GM21526 (cell line): ENCODE data around the gene DOK4.

Experiments
- ATAC-seq: cut with Tn5 transposase; IDR thresholded peaks from one replicate; pipeline ENCODE4 v1.9.1; 2021; ENCODE audit warnings: moderate library complexity; ENCODE audit not compliant: unreplicated experiment, low FRiP score

Gene DOK4

DNA sequence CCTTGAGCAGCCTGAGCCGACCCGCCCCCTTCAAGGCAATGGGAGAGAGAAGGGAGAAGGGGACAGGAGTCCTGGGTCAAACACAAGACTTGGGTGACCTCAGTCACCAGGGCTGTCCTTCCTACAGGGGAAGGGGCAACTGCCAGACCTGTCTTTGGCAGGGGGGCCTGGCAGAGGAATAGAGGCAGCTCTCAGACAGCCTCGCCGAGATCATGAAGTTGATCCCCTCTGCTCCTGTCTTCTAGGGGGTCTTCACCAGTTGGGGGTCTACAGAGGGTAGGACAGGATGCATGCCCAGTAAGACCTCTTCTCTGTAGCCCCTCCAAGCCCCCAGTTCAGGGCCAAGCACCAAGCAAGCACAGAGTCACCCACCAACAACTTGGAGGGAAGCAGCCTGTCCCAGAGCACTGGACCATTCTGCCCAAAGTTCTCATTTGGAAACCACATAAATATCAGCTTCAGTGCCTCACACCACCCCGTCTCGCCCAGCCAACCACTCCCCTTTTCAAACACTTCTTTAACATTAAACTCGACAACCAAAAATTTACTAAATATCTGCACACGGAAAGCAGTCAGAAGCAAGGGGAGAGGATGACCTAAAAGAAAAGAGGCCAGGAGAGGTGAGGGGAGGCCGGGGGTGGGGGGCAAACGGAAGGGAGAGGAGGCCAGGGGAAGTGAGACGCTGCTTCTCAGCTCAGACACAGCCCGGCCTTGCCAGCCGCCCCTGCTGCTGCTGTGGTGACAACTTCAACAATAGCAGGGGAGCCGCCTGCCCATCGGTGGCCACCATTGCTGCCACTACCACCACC is 7.7 kb downstream of the DOK4 start:
- no peak for ATAC-seq

DNA sequence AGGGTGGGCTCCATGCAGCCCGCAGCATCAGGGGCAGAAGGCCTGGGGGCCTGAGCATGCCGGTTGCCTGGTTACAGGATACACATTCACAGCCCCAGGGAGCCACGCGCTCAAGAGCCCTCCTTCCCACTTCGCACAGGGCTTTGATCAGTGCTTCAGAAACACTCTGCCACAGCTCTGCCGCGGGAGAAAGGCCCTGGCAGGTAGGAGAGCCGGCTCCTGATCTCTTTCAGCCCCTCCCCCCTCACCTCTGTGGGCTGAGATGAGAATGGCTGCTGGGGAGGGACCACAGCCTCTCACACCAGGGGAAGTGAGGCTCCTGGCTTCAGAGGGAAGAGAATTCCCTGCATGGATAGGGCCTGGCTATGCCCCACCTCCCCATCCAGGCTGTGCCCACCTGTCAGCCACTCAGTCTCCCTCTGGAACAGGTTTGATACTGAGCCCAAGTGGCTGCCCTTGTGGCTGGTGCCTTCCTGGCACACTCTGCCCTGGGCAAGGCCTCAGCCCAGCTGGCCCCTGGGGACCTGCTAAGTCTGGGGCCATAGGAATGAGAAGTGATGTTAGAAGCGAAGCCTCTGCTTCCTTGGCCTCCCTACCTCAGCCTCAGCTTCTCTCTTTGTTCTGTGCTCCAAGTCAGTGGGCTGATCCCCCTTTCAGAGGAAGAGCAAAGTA is 8.6 kb downstream of the DOK4 start:
- no peak for ATAC-seq

DNA sequence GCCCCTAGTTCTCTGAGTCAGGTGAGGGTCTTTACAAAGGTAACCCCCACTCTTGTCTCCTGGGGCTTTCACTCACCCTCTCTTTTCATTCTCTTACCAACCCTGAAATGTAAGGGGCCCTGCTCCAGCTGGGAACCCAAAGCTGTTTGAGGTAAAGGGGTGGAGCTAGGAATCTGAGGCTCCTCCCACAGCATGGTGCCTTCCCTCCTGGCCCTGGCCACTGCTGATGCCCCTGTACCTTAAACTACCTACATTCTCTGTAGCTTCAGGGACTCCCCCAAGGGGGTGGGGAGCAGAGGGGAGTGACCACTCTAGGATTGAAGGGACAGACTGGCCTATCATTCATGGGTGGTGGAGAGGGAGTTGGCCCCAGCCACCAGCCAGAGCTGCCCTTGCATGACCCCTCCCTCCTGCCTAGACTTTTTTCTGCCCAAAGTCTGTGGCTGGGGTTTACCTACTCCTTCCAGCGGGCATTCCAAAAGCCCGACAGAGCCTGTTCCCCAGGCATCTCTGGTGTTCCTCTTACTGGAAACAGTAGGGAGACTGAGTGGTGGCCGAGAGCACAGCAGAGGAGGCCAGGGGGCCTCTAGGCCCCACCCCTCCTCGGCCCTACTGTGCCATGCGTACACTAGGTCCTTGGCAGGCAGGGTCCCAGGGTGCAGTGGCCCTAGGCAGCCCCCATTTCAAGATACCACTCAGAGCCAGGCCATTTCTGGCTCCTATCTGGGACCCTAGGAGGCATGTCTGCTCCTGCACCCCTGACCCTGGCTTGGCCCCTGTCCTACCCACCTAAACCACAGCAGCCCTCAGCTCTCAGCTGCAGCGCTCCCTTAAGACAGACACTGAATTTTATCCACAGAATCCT is 9.5 kb downstream of the DOK4 start:
- ATAC-seq: no peak

DNA sequence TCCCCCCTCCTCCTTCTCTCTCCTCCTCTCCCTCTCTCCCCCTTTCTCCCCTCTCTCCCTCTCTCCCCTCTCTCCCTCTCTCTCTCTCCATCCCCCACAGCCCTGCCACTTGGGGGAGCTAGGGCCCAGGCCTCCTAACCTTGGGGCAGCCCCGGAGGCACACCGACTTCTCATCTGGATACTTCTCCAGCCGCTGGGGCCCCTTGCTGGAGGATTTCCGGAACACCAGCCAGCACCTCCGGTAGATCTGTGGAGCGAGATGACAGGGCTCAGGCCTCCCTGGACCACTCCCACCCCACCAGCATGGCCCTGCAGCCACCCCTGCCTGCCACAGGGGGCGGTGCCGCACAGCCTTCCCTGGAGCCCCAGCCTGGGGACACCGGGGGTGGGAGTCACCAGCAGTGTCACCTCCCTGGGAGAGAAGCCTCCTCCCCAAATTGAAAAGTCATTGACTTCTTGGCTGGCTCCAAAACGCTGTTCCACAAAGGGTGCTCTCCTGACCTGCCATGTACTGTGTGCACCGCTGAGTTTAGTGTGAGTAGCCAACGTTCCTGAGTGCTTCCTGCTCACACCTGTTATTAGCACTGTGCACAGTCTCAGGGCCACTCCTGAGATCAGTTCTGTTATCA is 10.5 kb downstream of the DOK4 start:
- ATAC-seq: peak; percentile 81

DNA sequence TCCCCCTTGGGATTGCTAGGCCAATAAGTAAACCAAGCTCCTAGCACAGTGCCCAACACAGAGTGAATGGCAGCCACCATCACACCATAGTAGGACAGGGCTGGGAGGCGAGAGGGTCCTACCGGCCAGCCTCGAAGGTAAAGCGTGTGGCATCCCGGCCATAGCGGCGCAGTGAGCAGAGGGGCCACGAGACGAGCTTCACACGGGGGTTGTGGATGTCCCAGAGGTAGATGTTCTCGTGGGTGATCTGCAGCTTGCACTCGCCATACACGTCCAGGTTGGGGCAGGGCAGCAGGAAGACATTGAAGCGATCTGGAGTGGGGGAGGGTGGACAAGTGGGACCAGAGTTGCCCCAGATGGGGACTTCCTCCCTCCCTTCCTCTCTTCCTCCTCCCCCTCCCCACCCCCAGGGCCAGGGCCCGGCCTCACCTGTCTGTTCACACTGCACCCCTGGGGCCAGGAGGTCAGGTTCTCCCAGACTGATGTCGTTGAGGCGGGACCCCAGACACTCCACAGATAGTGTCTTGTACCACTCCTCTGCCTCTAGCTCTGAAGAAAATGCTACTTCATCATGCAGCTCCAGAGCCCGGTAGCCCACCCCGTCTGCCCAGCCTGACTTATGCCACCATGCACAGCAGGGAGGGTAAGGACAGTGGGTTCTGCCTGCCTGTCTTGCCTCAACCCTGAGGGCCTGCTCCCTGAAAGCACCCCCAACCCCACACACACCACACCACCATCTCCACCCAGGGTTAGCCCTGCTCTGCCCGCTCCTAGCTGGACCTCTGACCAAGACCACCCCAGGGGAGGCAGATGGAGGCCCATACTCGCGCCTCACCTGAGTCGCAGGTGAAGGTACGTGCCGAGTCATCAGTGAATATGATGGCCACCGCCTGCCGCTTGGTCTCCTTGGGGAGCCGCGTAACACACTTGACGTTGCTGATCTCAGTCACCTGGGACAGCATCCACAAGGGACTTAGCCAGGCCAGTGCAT is 11.3 kb downstream of the DOK4 start:
- no peak for ATAC-seq

DNA sequence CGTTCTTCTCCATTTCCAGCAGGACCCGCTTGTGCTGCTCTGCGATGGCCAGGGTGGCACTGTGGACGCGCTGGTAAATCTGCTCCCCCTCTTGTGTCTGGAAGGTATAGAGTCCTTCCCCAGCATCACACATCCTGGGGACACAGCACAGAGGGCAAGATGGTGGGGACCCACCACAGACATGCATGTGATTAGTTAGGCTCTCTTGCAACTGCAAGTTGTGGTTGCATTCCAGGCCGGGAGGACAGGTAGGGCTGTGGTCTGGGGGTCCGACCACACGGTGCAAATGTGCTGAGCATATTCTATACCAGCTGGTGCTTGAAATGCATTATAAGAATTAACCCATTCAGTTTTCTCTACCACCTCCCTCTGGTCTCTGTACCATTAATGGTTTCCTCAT is 12.4 kb downstream of the DOK4 start:
- no peak for ATAC-seq

DNA sequence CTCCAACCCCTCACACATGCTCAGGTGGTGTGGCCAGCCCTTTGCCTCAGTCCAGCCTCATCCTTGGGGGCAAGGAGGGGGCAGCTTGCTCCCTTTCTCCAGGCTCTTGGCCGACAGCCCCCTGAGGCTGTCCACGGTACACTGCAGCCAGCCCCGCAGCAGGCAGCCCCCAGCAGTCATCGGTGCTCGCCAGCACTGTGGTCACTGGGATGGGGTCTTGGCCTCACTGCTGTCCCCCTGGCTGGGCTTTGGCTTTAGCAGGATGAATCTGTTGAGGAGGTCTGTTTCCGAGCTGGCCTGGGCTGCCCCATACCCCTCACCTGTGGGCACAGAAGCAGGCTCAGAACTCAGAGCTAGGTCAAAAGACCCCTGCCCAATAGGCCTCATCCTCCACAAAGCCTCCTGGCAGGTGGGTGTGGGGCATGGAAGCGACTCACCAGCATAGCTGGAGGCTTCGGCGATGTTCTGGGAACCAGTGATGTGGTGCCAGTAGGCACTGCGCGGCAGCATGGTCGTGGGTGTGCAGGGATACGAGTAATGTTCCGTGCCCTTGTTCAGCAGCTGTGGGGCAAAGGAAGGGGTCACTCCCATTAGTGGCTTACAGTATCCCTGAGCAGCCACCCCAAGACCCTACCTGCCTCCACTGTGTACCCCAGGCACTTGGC is 13.0 kb downstream of the DOK4 start:
- ATAC-seq: no peak

DNA sequence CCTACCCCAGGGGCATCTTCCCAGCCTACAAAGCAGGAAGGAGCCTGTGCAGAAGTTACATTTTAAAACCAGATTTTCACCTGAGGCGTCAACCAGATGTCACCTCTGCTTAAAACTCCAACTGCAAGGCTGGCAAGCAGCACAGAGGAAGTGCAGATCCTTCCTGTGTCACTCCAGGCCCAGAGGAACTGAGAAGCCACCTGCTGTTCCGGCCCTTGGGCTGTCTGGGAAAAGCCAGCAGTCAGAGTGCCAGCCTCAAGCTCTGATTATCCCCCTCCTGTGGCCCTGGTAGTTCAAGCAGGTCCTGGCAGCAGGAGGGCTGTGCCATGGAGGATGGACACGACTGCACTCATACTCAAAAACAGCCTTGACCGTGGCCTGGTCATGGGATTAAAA is 13.6 kb downstream of the DOK4 start:
- no peak for ATAC-seq

DNA sequence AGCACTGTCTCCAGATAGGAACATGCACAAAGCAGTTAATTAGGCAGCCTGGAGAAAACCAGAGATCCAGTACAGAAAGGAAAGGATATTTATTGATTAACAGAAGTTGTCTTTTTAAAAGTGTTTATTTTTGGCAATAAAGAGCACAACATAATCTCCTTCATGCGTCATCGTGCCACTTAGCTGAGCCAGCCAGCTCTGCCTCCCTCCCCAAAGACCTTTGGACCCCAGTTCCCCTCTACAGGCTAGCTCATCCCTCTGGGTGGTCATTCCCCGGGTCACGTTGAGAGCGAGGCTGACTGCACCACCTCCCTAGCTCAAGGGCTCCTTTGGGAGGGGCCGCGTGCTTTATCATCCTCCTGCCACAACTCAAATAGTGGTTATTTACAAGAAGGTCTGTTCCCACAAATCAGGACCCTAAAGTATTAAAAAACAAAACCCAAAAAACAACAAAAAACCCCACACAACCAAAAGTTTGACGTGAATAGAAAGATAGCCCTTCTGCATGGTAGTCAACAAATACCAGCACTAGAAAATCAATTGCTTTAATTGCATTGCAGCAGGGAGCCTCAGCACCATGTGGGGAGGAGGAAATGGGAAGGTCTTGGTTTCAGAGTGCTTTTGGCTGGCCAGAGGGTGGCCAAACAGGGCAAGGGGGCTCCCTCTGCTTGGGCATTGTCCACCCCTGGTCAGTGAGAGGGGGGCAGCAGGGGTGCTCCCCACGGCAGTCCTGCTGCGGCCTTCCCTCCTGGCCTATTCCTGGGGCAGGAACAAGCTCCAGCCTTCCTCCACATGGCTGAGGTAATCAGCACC is 14.2 kb downstream of the DOK4 start:
- no peak for ATAC-seq

DNA sequence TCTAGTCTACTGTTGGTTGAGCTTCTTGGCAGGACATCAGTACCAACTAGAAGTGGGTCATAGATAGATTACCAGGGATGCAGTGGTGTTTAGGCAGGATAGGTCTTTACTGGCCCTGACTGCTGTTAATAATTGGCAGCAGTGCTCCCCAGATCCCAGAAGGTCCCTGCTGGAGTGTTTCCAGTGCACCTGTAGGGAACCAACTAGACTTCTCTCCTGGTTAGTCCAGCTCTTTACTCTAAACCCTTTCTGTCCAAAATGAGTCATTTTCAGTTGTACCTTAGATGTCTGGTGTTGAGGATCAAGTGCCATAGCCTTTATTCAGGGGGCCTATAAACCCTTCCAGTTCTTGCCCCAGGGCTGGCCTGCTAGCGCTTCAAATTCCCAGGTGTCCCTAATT is 15.1 kb downstream of the DOK4 start:
- ATAC-seq: no peak

DNA sequence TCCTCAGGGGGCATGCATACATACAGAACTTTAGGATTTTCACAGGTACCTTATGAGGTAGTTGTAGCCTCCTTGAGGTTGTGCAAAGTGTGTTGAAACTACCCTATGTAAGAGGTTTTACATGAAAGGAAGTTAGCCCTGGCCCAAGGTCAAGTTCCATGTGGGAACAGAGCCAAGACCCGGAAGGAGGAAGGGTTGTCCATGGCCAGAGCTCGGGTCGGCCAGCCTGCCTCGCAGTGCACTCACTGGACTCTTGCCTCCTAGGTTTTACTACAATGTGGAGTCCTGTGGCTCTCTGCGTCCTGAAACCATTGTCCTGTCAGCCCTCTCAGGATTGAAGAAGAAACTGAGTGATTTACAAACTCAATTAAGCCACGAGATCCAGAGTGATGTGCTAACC is 15.6 kb downstream of the DOK4 start:
- no peak for ATAC-seq

DNA sequence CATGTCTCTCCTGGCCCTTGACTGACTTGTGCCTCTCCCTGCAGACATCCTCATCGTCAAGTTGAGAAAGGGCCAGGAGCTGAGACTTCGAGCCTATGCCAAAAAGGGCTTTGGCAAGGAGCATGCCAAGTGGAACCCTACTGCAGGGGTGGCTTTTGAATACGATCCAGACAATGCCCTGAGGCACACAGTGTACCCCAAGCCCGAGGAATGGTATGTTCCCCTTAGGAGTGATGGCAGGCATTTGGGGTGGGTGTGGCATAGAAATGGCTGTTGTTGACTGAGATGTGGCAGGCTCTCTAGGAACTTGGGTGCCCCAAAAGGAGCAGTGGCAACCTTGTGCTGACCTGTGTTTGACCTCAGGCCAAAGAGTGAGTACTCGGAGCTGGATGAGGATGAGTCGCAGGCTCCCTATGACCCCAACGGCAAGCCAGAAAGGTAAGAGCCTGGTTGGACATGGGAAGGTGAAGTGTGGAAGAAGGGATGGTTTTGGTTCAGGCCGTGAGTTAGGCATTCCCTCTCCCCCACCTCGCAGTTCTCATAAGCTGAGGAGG is 16.3 kb downstream of the DOK4 start:
- ATAC-seq: no peak

DNA sequence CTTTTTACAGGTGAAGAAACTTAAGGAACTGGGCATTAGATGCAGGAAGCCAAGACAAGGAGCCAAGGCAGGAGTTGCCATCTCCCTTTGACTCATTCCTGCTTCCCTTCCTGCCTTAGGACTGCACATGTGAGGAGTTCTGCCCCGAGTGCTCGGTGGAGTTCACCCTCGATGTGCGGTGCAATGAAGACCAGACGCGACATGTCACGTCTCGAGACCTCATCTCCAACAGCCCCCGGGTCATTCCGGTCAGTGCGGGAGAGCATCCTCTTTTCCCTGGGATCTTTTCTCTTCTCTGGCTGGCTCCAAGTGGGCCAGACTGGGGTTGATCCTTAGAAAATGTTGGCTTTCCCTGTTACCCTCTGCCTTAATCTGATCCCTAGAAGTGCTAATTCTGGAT is 17.2 kb downstream of the DOK4 start:
- no peak for ATAC-seq

DNA sequence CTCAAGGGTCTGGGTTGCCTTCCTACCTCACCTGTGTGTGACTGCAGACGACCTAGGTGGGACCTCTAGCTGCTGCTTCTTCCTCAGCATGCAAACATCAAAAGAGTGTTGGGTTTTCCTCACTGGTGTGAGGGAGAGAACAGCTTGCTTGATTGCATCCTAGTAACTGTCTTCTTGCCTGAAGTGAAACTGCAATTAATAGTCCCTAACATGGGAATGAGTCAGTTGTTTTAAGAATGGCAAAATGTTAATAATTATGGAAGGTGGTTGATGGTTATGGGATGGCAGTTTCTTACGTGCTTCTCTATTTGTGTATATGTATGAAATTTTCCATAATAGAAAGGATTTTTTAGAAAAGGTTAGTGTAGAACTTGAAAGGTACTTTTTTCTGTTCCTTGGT is 17.9 kb downstream of the DOK4 start:
- no peak for ATAC-seq

DNA sequence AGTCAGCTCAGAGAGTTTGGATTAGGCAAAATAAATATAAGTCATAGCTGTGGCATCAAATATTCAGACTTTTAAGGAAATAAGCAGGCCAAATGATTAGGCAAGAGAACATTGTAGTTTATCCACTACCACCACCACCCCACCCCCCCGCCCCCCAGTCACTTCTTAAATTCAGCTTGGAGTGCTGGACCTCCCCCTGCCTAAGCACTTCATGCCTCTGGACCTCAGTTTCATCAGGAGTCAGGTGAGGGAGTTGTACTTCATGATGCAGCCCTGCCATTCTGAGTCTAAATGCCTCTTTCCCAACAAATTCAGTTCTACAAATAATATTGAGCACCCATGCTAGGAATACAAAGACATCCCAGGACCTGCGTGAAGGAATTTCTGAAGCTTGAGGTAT is 21.8 kb downstream of the DOK4 start:
- no peak for ATAC-seq

DNA sequence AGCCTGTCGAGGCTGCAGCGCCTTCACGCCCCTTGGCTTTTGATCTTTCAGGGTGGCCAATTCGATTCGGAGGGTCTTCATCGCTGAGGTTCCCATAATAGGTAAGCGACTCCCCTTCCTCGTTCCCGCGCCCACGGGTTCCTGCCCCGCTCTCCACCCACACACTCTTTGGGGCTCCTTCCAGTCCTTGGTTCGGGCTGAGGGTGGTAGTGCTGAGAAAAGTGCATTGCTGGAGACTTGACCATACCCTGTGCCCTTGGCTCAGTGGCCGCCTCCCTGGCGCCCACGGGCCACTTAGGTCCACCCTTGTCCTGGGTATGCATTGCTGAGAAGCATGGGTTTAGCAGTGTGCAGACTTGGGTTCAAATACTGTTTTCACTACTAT is 23.3 kb downstream of the DOK4 start:
- ATAC-seq: no peak

DNA sequence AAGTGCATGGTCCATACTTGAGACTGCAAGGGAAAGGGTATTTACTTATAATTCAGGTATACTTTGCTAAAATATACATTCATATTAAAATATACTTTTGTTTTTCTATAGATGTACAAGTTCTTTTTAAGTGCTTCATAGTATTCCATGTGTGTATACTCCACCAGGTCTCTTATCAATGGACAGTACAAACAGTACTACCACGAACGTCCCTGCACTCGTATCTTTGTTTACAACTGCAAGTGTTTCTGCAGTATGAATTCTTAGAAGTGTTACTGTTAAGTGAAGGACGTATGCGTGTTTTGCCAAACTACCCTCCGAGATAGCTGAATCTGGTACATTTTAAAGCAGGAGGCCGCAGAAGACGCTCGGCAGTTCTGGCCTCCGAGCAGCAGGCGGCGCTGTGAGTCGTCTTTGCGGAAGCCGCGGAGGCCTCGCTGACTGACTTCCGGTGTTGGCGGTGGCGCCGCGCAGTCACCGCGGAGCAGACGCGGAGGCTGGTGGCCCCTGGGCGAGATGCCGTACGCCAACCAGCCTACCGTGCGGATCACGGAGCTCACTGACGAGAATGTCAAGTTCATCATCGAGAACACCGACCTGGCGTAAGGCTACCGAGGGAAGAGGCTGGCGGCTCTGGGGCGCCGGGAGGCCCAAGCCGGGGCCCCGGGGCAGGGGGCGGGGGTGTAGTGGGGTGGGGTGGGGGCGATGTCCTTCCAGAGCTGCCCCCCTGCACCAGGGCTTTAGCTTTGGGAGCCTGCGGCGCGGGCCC is 23.9 kb downstream of the DOK4 start, which contains the start of gene POLR2C:
TSS of gene POLR2C (plus strand) at position 471 of the 769 bp plus-strand sequence. CDS start at position 517, 46 bp downstream.
- peak; percentile 80 for ATAC-seq
